ENCODE measurements around the gene ZBTB17. TPM values are rescaled to one million over a fixed set of nuclear protein-coding genes. Genes with fewer than 3 reads are reported as not detected.

Gene ZBTB17
- total RNA-seq, 1 donor from 2014 or later = 86.9 TPM

GRCh38 chr1:16020325-16020724, 44.4 kb upstream of the ZBTB17 start:
- Mint-ChIP-seq H3K27ac (ENCODE audit: unreplicated experiment) (no peak overlapping the region), H3K27me3 (ENCODE audit: unreplicated experiment) (peaks cover 8% of the 10 kb centered on the region), H3K4me3 (ENCODE audit: unreplicated experiment) (no peak overlapping the region), H3K9me3 (ENCODE audit: unreplicated experiment) (peaks cover 11% of the 10 kb centered on the region), H3K4me1 (ENCODE audit: low read depth, unreplicated experiment) (peaks cover 26% of the 10 kb centered on the region), H3K36me3 (ENCODE audit: unreplicated experiment) (no peaks in the 10 kb centered on the region)
- TF ChIP-seq CTCF (IDR thresholded peaks at IDR 0.05; ENCODE audit: partially characterized antibody, unreplicated experiment) = no peak
- no peak for DNase-seq

- no peak for DNase-seq
- no peak for TF ChIP-seq CTCF (IDR thresholded peaks at IDR 0.05; ENCODE audit: partially characterized antibody, unreplicated experiment)
- H3K27me3 Mint-ChIP-seq (ENCODE audit: unreplicated experiment) = peaks cover 8% of the 10 kb centered on the region
- H3K4me1 Mint-ChIP-seq (ENCODE audit: low read depth, unreplicated experiment) = peaks cover 26% of the 10 kb centered on the region
- H3K9me3 Mint-ChIP-seq (ENCODE audit: unreplicated experiment) = peaks cover 11% of the 10 kb centered on the region
- H3K27ac Mint-ChIP-seq (ENCODE audit: unreplicated experiment) = peak overlapping the region; percentile 15
- no peaks in the 10 kb centered on the region for H3K36me3 Mint-ChIP-seq (ENCODE audit: unreplicated experiment)
- no peak overlapping the region for H3K4me3 Mint-ChIP-seq (ENCODE audit: unreplicated experiment)
Measured at GRCh38 chr1:16019644-16020277, 43.9 kb upstream of the ZBTB17 start.

- H3K4me1 Mint-ChIP-seq (ENCODE audit: low read depth, unreplicated experiment) = peaks cover 25% of the 10 kb centered on the region
- no peak overlapping the region for H3K27ac Mint-ChIP-seq (ENCODE audit: unreplicated experiment)
Measured at GRCh38 chr1:16018749-16019643, 43.1 kb upstream of the ZBTB17 start.

GRCh38 chr1:16018308-16018707, 42.4 kb upstream of the ZBTB17 start:
- DNase-seq = no peak
- Mint-ChIP-seq H3K4me1 (ENCODE audit: low read depth, unreplicated experiment) (peaks cover 23% of the 10 kb centered on the region), H3K36me3 (ENCODE audit: unreplicated experiment) (no peaks in the 10 kb centered on the region), H3K27ac (ENCODE audit: unreplicated experiment) (peak overlapping the region; percentile 78), H3K9me3 (ENCODE audit: unreplicated experiment) (peaks cover 11% of the 10 kb centered on the region), H3K4me3 (ENCODE audit: unreplicated experiment) (peak overlapping the region; percentile 15), H3K27me3 (ENCODE audit: unreplicated experiment) (peaks cover 8% of the 10 kb centered on the region)
- no peak for TF ChIP-seq CTCF (IDR thresholded peaks at IDR 0.05; ENCODE audit: partially characterized antibody, unreplicated experiment)

More at GRCh38 chr1:16018749-16019643, 43.1 kb upstream of the ZBTB17 start:
- Mint-ChIP-seq H3K9me3 (ENCODE audit: unreplicated experiment) (peaks cover 11% of the 10 kb centered on the region), H3K4me3 (ENCODE audit: unreplicated experiment) (peak overlapping the region; percentile 15), H3K36me3 (ENCODE audit: unreplicated experiment) (no peaks in the 10 kb centered on the region), H3K27me3 (ENCODE audit: unreplicated experiment) (peaks cover 8% of the 10 kb centered on the region)
- DNase-seq = no peak
- no peak for TF ChIP-seq CTCF (IDR thresholded peaks at IDR 0.05; ENCODE audit: partially characterized antibody, unreplicated experiment)
